ENCODE results near the gene MYBPHL. TPM values are rescaled to one million over a fixed set of nuclear protein-coding genes. Genes with fewer than 3 reads are reported as not detected.

Gene MYBPHL
- total and polyA plus RNA-seq, 2 donors (not counting 1 experiment from before 2014, with no cell fraction given): not detected

DNA sequence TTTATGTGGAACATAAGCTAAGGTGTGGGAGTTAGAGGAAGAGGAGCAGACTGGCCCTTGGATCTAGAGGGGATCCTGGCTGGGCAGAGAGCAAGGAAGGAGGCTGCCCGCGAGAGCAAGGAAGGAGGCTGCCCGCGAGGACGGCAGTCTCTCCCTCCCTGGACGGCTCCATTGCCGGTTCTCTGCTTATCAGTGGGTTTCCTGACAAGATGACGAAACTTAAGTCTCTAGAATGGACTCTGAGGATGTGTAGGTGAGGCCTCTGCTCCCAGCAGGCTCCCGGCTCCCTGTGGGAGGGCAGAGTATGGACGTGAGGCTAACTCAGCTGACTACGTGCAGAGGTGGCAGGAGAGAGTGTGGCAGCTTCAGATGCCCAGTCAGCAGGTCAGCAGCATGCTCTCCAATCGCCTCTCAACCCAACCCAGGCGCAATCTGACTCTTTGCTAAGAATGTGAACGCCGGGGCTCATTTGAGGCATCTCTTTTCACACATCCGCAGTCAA, 6.1 kb downstream of the MYBPHL start:
- Histone ChIP-seq H3K4me2 (ENCODE audit: extremely low read depth, insufficient read depth, low read length) (no peak overlapping the region), H3K36me3 (ENCODE audit: control insufficient read depth, insufficient read depth, low read length) (no peaks in the 10 kb centered on the region), H3K9ac (ENCODE audit: insufficient read depth, low read length) (no peak overlapping the region), H3K79me2 (ENCODE audit: control insufficient read depth, insufficient read depth, low read length) (no peaks in the 10 kb centered on the region), H3K4me1 (ENCODE audit: control insufficient read depth, extremely low read depth, insufficient read depth, low read length) (peaks cover 22% of the 10 kb centered on the region), H2AFZ (ENCODE audit: low read length) (no peak overlapping the region), H3K9me3 (ENCODE audit: control insufficient read depth, insufficient read depth, low read depth, low read length) (no peaks in the 10 kb centered on the region), H3K27ac (ENCODE audit: insufficient read depth, low read length) (no peak overlapping the region), H3K4me3 (replicated peaks in 1 of 4; ENCODE audit: control extremely low read depth in 1 of 4, insufficient read depth in 1 of 4, low read depth in 3 of 4, low read length in 4 of 4) (no peak overlapping the region), H4K20me1 (ENCODE audit: control insufficient read depth, extremely low read depth, insufficient read depth, low read length) (no peaks in the 10 kb centered on the region), H3K27me3 (ENCODE audit: control insufficient read depth, insufficient read depth, low read length) (no peaks in the 10 kb centered on the region)
- no peak for DNase-seq (ENCODE audit: low read depth in 2 of 2)
- no peak for TF ChIP-seq EZH2 (IDR thresholded peaks at IDR 0.05; ENCODE audit: low read length, missing control alignments)
- TF ChIP-seq, protein P1, sequence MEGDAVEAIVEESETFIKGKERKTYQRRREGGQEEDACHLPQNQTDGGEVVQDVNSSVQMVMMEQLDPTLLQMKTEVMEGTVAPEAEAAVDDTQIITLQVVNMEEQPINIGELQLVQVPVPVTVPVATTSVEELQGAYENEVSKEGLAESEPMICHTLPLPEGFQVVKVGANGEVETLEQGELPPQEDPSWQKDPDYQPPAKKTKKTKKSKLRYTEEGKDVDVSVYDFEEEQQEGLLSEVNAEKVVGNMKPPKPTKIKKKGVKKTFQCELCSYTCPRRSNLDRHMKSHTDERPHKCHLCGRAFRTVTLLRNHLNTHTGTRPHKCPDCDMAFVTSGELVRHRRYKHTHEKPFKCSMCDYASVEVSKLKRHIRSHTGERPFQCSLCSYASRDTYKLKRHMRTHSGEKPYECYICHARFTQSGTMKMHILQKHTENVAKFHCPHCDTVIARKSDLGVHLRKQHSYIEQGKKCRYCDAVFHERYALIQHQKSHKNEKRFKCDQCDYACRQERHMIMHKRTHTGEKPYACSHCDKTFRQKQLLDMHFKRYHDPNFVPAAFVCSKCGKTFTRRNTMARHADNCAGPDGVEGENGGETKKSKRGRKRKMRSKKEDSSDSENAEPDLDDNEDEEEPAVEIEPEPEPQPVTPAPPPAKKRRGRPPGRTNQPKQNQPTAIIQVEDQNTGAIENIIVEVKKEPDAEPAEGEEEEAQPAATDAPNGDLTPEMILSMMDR (conservative IDR thresholded peaks at IDR 0.05 in 1 of 2, IDR thresholded peaks at IDR 0.05 in 1 of 2; ENCODE audit: low read depth in 1 of 2, low read length in 2 of 2): no peak

DNA sequence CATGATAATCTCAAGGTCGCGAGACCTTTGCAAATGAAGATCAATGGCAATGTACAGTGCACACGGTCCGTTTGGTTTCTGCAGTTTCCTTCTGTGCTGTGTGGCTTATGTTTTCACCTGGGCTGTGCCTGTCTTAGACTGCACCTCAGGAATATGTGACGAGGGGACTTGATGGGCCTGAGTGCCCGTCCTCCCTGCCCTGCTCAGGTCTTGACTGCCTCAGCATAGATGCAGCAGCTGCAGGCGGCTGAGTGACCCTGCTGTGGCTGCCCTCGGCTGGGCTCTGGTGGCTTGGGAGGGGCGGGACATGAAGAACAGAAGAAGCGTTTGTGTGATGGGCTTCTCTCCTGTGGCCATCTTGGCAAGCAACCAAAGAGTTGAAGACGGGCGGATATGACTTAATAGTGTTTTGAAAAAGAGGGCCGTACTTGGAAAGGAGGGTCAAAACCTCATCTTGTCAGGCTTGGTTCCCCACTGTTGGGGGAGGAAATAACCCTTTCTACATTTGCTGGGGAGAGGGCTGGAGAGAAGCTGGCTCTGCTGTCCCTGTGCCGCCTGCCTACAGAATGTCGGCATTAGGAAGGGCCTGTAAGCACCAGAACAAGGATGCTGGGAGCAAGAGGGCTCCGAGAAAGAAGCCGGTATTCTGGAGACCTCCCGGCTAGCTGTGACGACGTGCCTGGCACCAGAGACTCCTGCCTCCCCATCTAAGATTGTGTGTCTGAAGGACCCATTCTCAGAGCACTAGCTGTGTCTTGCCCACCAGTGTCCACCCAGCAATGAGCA, 7.1 kb downstream of the MYBPHL start:
- no peaks in the 10 kb centered on the region for H3K36me3 ChIP-seq (ENCODE audit: control insufficient read depth, insufficient read depth, low read length)
- peak overlapping the region; percentile 65 for H3K4me2 ChIP-seq (ENCODE audit: extremely low read depth, insufficient read depth, low read length)
- peak overlapping the region; percentile 45 for H3K9ac ChIP-seq (ENCODE audit: insufficient read depth, low read length)
- no peaks in the 10 kb centered on the region for H3K27me3 ChIP-seq (ENCODE audit: control insufficient read depth, insufficient read depth, low read length)
- peak overlapping the region; percentile 88 for H2AFZ ChIP-seq (ENCODE audit: low read length)
- H3K9me3 ChIP-seq (ENCODE audit: control insufficient read depth, insufficient read depth, low read depth, low read length): no peaks in the 10 kb centered on the region
- no peaks in the 10 kb centered on the region for H4K20me1 ChIP-seq (ENCODE audit: control insufficient read depth, extremely low read depth, insufficient read depth, low read length)
- peak; percentile 72 to 84 for DNase-seq (ENCODE audit: low read depth in 2 of 2)
- no peak for TF ChIP-seq EZH2 (IDR thresholded peaks at IDR 0.05; ENCODE audit: low read length, missing control alignments)
- TF ChIP-seq, protein P1 (conservative IDR thresholded peaks at IDR 0.05 in 1 of 2, IDR thresholded peaks at IDR 0.05 in 1 of 2; ENCODE audit: low read depth in 1 of 2, low read length in 2 of 2): no peak
- peaks cover 22% of the 10 kb centered on the region for H3K4me1 ChIP-seq (ENCODE audit: control insufficient read depth, extremely low read depth, insufficient read depth, low read length)
- no peak overlapping the region for H3K4me3 ChIP-seq (replicated peaks in 1 of 4; ENCODE audit: control extremely low read depth in 1 of 4, insufficient read depth in 1 of 4, low read depth in 3 of 4, low read length in 4 of 4)
- no peaks in the 10 kb centered on the region for H3K79me2 ChIP-seq (ENCODE audit: control insufficient read depth, insufficient read depth, low read length)
- H3K27ac ChIP-seq (ENCODE audit: insufficient read depth, low read length): peak overlapping the region; percentile 80

DNA sequence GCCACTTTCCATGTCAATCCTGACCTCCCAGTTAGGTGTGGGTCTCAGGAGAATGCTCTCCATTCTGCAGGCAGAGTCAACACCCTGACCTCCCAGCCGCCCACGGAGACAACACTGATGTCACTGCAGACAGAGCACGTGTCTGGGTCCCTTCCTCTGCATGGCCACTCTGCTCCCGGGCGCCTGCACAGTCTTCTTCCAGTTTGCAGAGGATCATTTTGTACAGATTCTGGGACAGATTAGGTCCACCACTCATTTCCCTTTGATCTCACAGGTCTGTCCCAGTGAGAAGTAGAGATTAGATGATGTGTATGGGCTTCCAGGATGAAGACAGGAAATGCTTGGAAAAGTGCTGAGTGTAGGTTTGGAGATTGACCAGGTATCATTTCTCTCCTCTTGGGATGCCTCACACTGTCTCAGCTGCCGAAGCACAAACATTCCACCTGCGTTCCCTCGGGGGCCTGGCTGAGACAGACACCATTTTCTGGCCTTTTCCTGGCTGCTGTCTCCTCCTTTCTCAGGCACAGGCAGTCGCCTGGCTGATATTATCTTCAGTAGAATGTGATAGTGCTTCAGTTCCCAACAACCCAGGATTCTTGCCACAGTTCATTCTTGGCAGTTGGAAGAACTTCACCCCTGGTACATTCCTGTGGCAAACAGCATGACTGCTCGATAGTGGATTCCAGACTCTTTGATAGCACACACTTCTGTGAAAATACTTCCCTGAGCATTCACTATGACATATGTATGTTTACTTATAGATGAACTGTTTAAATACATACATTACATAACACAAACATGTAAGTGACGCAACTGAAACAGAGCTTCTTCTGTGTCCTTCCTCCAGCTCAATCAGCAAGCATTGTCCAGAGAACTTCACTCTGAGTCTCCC, 7.9 kb downstream of the MYBPHL start:
- Histone ChIP-seq H3K9ac (ENCODE audit: insufficient read depth, low read length) (no peak overlapping the region), H3K79me2 (ENCODE audit: control insufficient read depth, insufficient read depth, low read length) (no peaks in the 10 kb centered on the region), H3K27ac (ENCODE audit: insufficient read depth, low read length) (peak overlapping the region; percentile 80), H2AFZ (ENCODE audit: low read length) (peak overlapping the region; percentile 29), H3K4me1 (ENCODE audit: control insufficient read depth, extremely low read depth, insufficient read depth, low read length) (peaks cover 22% of the 10 kb centered on the region), H3K4me2 (ENCODE audit: extremely low read depth, insufficient read depth, low read length) (peak overlapping the region; percentile 65), H3K27me3 (ENCODE audit: control insufficient read depth, insufficient read depth, low read length) (no peaks in the 10 kb centered on the region), H3K4me3 (replicated peaks in 1 of 4; ENCODE audit: control extremely low read depth in 1 of 4, insufficient read depth in 1 of 4, low read depth in 3 of 4, low read length in 4 of 4) (no peak overlapping the region), H3K36me3 (ENCODE audit: control insufficient read depth, insufficient read depth, low read length) (no peaks in the 10 kb centered on the region), H3K9me3 (ENCODE audit: control insufficient read depth, insufficient read depth, low read depth, low read length) (no peaks in the 10 kb centered on the region), H4K20me1 (ENCODE audit: control insufficient read depth, extremely low read depth, insufficient read depth, low read length) (no peaks in the 10 kb centered on the region)
- peak; percentile 90 to 97 for DNase-seq (ENCODE audit: low read depth in 2 of 2)
- TF ChIP-seq, protein P1 (conservative IDR thresholded peaks at IDR 0.05 in 1 of 2, IDR thresholded peaks at IDR 0.05 in 1 of 2; ENCODE audit: low read depth in 1 of 2, low read length in 2 of 2): no peak
- TF ChIP-seq EZH2 (IDR thresholded peaks at IDR 0.05; ENCODE audit: low read length, missing control alignments): no peak
